Breast epithelium (tissue), 3 donors: ENCODE results near the gene ARMC12.

Experiments used
- POLR2A ChIP-seq: fragments of 450-650 bp; IDR thresholded peaks from one replicate; pipeline ENCODE4 v1.6.1; 2016; ENCODE audit warnings: antibody characterized with exemption, mild to moderate bottlenecking, moderate library complexity
- POLR2AphosphoS5 ChIP-seq, 3 donors: sonication (generic); formaldehyde crosslinking; IDR thresholded peaks; one replicate each; pipeline ENCODE4 v1.6.1; 2017; ENCODE audit warnings: antibody characterized with exemption in 3 of 3
- TF ChIP-seq, protein P1 (sequence below), 3 donors: fragments of 450-650 bp; IDR thresholded peaks; one replicate each; pipeline ENCODE4 v1.5.1; 2016 to 2017; ENCODE audit warnings: antibody characterized with exemption in 3 of 3, mild to moderate bottlenecking in 3 of 3, moderate library complexity in 3 of 3

DNA sequence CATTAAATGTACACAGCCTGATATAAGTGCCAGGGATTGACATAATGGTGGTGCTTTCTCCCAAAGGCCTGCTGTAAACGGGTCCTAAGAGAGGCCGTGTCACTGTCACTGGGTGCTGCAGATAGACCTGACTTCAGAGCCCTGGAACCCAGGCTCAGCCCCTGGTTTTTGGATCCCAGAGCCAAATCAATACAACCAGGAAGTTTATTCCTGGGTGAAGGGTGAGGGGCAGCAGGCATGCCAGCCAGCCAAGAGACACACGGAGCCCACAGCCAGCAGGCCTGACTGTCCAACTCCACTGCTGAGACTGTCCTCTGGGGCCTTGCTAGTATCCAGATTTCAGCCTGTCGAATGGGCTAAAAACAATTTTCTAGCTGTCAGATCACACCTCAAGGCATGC lies 12.8 kb upstream of the ARMC12 start:
- no peak for TF ChIP-seq POLR2A
- TF ChIP-seq POLR2AphosphoS5 (IDR thresholded peaks at IDR 0.05): no peak
- TF ChIP-seq, protein P1, sequence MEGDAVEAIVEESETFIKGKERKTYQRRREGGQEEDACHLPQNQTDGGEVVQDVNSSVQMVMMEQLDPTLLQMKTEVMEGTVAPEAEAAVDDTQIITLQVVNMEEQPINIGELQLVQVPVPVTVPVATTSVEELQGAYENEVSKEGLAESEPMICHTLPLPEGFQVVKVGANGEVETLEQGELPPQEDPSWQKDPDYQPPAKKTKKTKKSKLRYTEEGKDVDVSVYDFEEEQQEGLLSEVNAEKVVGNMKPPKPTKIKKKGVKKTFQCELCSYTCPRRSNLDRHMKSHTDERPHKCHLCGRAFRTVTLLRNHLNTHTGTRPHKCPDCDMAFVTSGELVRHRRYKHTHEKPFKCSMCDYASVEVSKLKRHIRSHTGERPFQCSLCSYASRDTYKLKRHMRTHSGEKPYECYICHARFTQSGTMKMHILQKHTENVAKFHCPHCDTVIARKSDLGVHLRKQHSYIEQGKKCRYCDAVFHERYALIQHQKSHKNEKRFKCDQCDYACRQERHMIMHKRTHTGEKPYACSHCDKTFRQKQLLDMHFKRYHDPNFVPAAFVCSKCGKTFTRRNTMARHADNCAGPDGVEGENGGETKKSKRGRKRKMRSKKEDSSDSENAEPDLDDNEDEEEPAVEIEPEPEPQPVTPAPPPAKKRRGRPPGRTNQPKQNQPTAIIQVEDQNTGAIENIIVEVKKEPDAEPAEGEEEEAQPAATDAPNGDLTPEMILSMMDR (IDR thresholded peaks at IDR 0.05): no peak
